HepG2 (cell line): ENCODE results near the gene OVOL3. TPM values are rescaled to one million over a fixed set of nuclear protein-coding genes. Genes with fewer than 3 reads are reported as not detected.

Experiments used
- ATAC-seq: fragments of 200-7000 bp; cut with Tn5 transposase; 3 replicates; pipeline ENCODE4 v1.9.1; 2020; ENCODE audit warnings: mild to moderate bottlenecking, moderate library complexity
- BruUV-seq: library from RNA; stranded (reverse); fragments of 400-500 nt; replicated peaks from 2 replicates; lab custom pipeline; 2021; lab: Mats Ljungman, UMichigan
- CTCF ChIA-PET: fragments of 300-600 bp; formaldehyde crosslinking; extraction: SDS; loops from one replicate; lab custom pipeline; 2021; ENCODE audit warnings: low total read pairs, inconsistent platforms, low intra/inter-chr PET ratio; lab: Yijun Ruan, JAX
- POLR2A ChIA-PET: fragments of 350-600 bp; sonication (Branson Sonifier 250); formaldehyde crosslinking; loops from one replicate; lab custom pipeline; 2020; ENCODE audit warnings: antibody characterized with exemption, inconsistent platforms; lab: Yijun Ruan, JAX
- DNase-seq: peaks from one replicate; pipeline ENCODE4 v3.0.0-alpha.2; 2015; ENCODE audit warnings: low spot score
- FAIRE-seq: peaks from 3 replicates; lab custom pipeline; 2011; peaks lifted over from hg19 to GRCh38; lab: Jason Lieb, UNC
- H2AFZ ChIP-seq: one replicate; pipeline ENCODE4 v1.6.1; 2011; ENCODE audit warnings: low read length, inconsistent platforms
- H3K27ac ChIP-seq: fragments of 300-600 bp; 3 replicates; pipeline ENCODE4 v1.8.0; 2011; ENCODE audit warnings: mixed run types, mild to moderate bottlenecking, mixed read lengths, low read length, inconsistent platforms; ENCODE audit not compliant: insufficient read depth; ENCODE audit errors: extremely low read length
- H3K27me3 ChIP-seq, 2 experiments: fragments of 200-600 bp in 1 of 2; 2 replicates in 1 of 2; 3 replicates in 1 of 2; pipeline versions ENCODE4 v1.6.0 to v1.8.0; 2011; ENCODE audit warnings: low read length in 2 of 2, mild to moderate bottlenecking in 2 of 2, moderate library complexity in 2 of 2, inconsistent platforms in 1 of 2; ENCODE audit not compliant: insufficient read depth in 2 of 2, control insufficient read depth in 1 of 2
- H3K36me3 ChIP-seq, 2 experiments: fragments of 200-600 bp in 1 of 2; replicated peaks in 1 of 2; 2 replicates in 1 of 2; 3 replicates in 1 of 2; pipeline versions ENCODE4 v1.5.1 to v1.8.0; 2011; ENCODE audit warnings: low read length in 2 of 2, inconsistent platforms in 1 of 2; ENCODE audit not compliant: insufficient read depth in 2 of 2, control insufficient read depth in 1 of 2
- H3K4me1 ChIP-seq: 2 replicates; pipeline ENCODE4 v1.5.1; 2012; ENCODE audit warnings: low read length, inconsistent platforms; ENCODE audit not compliant: insufficient read depth
- H3K4me2 ChIP-seq: 2 replicates; pipeline ENCODE4 v1.6.0; 2011; ENCODE audit warnings: low read depth, low read length, inconsistent platforms
- H3K4me3 ChIP-seq, 3 experiments: fragments of 200-600 bp in 1 of 3; sonication (generic), shearing (Covaris generic) in 1 of 3; replicated peaks in 1 of 3; 2 replicates each; pipeline ENCODE4 v1.5.1; 2011 to 2016; ENCODE audit warnings: low read length in 3 of 3, inconsistent platforms in 2 of 3, low read depth in 2 of 3, mild to moderate bottlenecking in 2 of 3, control low read depth in 1 of 3, mixed read lengths in 1 of 3; ENCODE audit not compliant: insufficient read depth in 1 of 3
- H3K79me2 ChIP-seq: one replicate; pipeline ENCODE4 v1.6.1; 2011; ENCODE audit warnings: low read length, inconsistent platforms; ENCODE audit not compliant: insufficient read depth
- H3K9ac ChIP-seq: 2 replicates; pipeline ENCODE4 v1.6.0; 2011; ENCODE audit warnings: mild to moderate bottlenecking, low read depth, low read length, inconsistent platforms; ENCODE audit not compliant: insufficient read depth
- H3K9me3 ChIP-seq: 2 replicates; pipeline ENCODE4 v1.5.1; 2012; ENCODE audit warnings: mild to moderate bottlenecking, low read length
- H4K20me1 ChIP-seq: 2 replicates; pipeline ENCODE4 v1.6.0; 2011; ENCODE audit warnings: inconsistent platforms, mild to moderate bottlenecking, low read length, moderate library complexity; ENCODE audit not compliant: insufficient read depth
- ARNTL ChIP-seq: sonication (generic); formaldehyde crosslinking; IDR thresholded peaks from 2 replicates; pipeline ENCODE4 v1.4.0; 2020; ENCODE audit warnings: mild to moderate bottlenecking, missing genetic modification reagents
- GABPB1 ChIP-seq: IDR thresholded peaks from 2 replicates; pipeline ENCODE4 v1.6.1; 2016; ENCODE audit warnings: mild to moderate bottlenecking, missing genetic modification reagents, moderate library complexity, missing compliant biosample characterization
- GATA4 ChIP-seq: sonication (generic); IDR thresholded peaks from 2 replicates; pipeline ENCODE4 v1.6.1; 2016; ENCODE audit warnings: antibody characterized with exemption, low read depth, borderline replicate concordance
- KAT8 ChIP-seq: IDR thresholded peaks from 2 replicates; pipeline ENCODE4 v1.6.1; 2016; ENCODE audit warnings: missing genetic modification reagents, missing compliant biosample characterization
- NFIC ChIP-seq: IDR thresholded peaks from 2 replicates; pipeline ENCODE4 v1.6.1; 2012; ENCODE audit warnings: mild to moderate bottlenecking, low read length, inconsistent platforms
- NKX3-1 ChIP-seq: sonication (generic); formaldehyde crosslinking; IDR thresholded peaks from 2 replicates; pipeline ENCODE4 v1.5.0; 2020; ENCODE audit warnings: missing genetic modification reagents
- SMAD3 ChIP-seq: sonication (generic); formaldehyde crosslinking; IDR thresholded peaks from 2 replicates; pipeline ENCODE4 v1.4.0; 2020; ENCODE audit warnings: missing genetic modification reagents
- TP53 ChIP-seq: sonication (generic); formaldehyde crosslinking; conservative IDR thresholded peaks from 2 replicates; pipeline ENCODE4 v1.4.0; 2020; ENCODE audit warnings: missing genetic modification reagents
- U2AF1 ChIP-seq: fragments of 200-400 bp; formaldehyde crosslinking; optimal IDR thresholded peaks from 2 replicates; pipeline ENCODE3; 2017; ENCODE audit warnings: mild to moderate bottlenecking, low read depth, low read length
- ZFP36 ChIP-seq: fragments of 150-350 bp; IDR thresholded peaks from 2 replicates; pipeline ENCODE4 v1.6.1; 2018; ENCODE audit warnings: borderline replicate concordance, low read length, low read depth; ENCODE audit not compliant: partially characterized antibody
- ZNF251 ChIP-seq: sonication (generic); formaldehyde crosslinking; IDR thresholded peaks from 2 replicates; pipeline ENCODE4 v1.9.0; 2021; ENCODE audit warnings: mild to moderate bottlenecking, missing genetic modification reagents
- ZNF280B ChIP-seq: sonication (generic); formaldehyde crosslinking; IDR thresholded peaks from 2 replicates; pipeline ENCODE4 v1.5.0; 2020; ENCODE audit warnings: missing genetic modification reagents, mild to moderate bottlenecking, borderline replicate concordance
- ZNF460 ChIP-seq: sonication (generic); formaldehyde crosslinking; IDR thresholded peaks from 2 replicates; pipeline ENCODE4 v1.5.1; 2020; ENCODE audit warnings: missing genetic modification reagents, mild to moderate bottlenecking, borderline replicate concordance
- ZNF547 ChIP-seq: sonication (generic); formaldehyde crosslinking; IDR thresholded peaks from 2 replicates; pipeline ENCODE4 v1.5.1; 2020; ENCODE audit warnings: mild to moderate bottlenecking, missing genetic modification reagents
- ZNF776 ChIP-seq: sonication (generic); formaldehyde crosslinking; IDR thresholded peaks from 2 replicates; pipeline ENCODE4 v1.4.0; 2020; ENCODE audit warnings: mild to moderate bottlenecking, missing genetic modification reagents
- WGBS: methylation state at CpG from one replicate; pipeline ENCODE4 v1.1.6; 2017; ENCODE audit warnings: low lambda C conversion rate; 5-methylcytosine and 5-hydroxymethylcytosine counted together
- in situ Hi-C: cut with HindIII; loops from 2 replicates; pipeline ENCODE4 v1.10.0; 2017; ENCODE audit warnings: low pct_unique_long_range_greater_than_20kb; ENCODE audit not compliant: extremely low pct_ligation_motif_present
- intact Hi-C: fragments of 100-400 bp; cut with micrococcal nuclease; formaldehyde crosslinking; loops from one replicate; pipeline ENCODE4 v1.10.0; 2022; ENCODE audit not compliant: unreplicated experiment
- polyA plus RNA-seq, 8 experiments: library from polyadenylated mRNA; depleted of rRNA in 3 of 8; stranded (reverse) in 7 of 8; unstranded in 1 of 8; fragments of >200 nt; fragmentation: Illumina TruSeq in 4 of 8; extraction: Trizol in 4 of 8; gene quantifications; 2 replicates each; pipeline versions ENCODE4 v1.2.1 to v1.2.3, GENCODE V29; 2011 to 2016; ENCODE audit warnings: low read depth in 4 of 8, missing spikeins in 1 of 8, mixed read lengths in 1 of 8; ENCODE audit not compliant: insufficient read depth in 1 of 8
- total RNA-seq, 5 experiments: library from RNA; depleted of rRNA; stranded (reverse); fragments of >200 nt; fragmentation: Illumina TruSeq; extraction: Trizol; gene quantifications; 2 replicates each; pipeline ENCODE4 v1.2.3, GENCODE V29; 2016; ENCODE audit warnings: low read depth in 1 of 5
- TF ChIP-seq, protein P1 (sequence below): sonication (generic); formaldehyde crosslinking; IDR thresholded peaks from 2 replicates; pipeline ENCODE4 v1.4.0; 2020; ENCODE audit warnings: missing genetic modification reagents, mild to moderate bottlenecking, borderline replicate concordance
- TF ChIP-seq, protein P2 (sequence below): sonication (generic); formaldehyde crosslinking; IDR thresholded peaks from 2 replicates; pipeline ENCODE4 v1.4.0; 2020; ENCODE audit warnings: missing genetic modification reagents

OVOL3 gene
- total and polyA plus RNA-seq, 2 of the 13 experiments (the other 11 are each of a cell fraction or from before 2014, with no cell fraction given) = not detected

- intact Hi-C loops = loop anchor here (1.0 to 2.0 kb wide), 2 partner anchors 13 to 23 kb away; no protein-coding TSS in a partner anchor
- ChIA-PET POLR2A (interaction anchor here (0.5 to 2.0 kb wide), 11 partner anchors 9 to 1178 kb away, joined by 3 to 51 read pairs (median 4); partner anchors contain the start of genes POLR2I, TBCB, THAP8 and WDR62), CTCF (no interaction called here)
- H3K9ac ChIP-seq = peak within 1 kb of the TSS; percentile 99
- FAIRE-seq (peak; percentile 58), ATAC-seq (peak; percentile 88), DNase-seq (peak; percentile 88)
- H3K36me3 ChIP-seq = peaks cover 8 to 12% of the 10 kb centered on the region in 2 experiments
- no TSS peak for BruUV-seq
- peak within 1 kb of the TSS; percentile 79 to 100 (median 98) for H3K4me3 ChIP-seq
- peaks cover 24% of the 10 kb centered on the region for H3K4me1 ChIP-seq
- H2AFZ ChIP-seq = no peak within 1 kb of the TSS
- peak within 1 kb of the TSS; percentile 93 for H3K27ac ChIP-seq
- H3K79me2 ChIP-seq = peaks cover 16% of the 10 kb centered on the region
- WGBS = 0% methylated on average over 17 of the region's 75 CpGs
- peaks cover 8% of the 10 kb centered on the region for H4K20me1 ChIP-seq
- peak within 1 kb of the TSS; percentile 94 for H3K4me2 ChIP-seq
- no peaks in the 10 kb centered on the region for H3K9me3 ChIP-seq
- H3K27me3 ChIP-seq = no peaks in the 10 kb centered on the region; a peak in 1 of 5 replicates
- in situ Hi-C loops = no loop called here
- TF ChIP-seq, protein P1, sequence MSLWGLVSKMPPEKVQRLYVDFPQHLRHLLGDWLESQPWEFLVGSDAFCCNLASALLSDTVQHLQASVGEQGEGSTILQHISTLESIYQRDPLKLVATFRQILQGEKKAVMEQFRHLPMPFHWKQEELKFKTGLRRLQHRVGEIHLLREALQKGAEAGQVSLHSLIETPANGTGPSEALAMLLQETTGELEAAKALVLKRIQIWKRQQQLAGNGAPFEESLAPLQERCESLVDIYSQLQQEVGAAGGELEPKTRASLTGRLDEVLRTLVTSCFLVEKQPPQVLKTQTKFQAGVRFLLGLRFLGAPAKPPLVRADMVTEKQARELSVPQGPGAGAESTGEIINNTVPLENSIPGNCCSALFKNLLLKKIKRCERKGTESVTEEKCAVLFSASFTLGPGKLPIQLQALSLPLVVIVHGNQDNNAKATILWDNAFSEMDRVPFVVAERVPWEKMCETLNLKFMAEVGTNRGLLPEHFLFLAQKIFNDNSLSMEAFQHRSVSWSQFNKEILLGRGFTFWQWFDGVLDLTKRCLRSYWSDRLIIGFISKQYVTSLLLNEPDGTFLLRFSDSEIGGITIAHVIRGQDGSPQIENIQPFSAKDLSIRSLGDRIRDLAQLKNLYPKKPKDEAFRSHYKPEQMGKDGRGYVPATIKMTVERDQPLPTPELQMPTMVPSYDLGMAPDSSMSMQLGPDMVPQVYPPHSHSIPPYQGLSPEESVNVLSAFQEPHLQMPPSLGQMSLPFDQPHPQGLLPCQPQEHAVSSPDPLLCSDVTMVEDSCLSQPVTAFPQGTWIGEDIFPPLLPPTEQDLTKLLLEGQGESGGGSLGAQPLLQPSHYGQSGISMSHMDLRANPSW = peak; percentile 21; the same call in 1 of the 2 replicates
- TF ChIP-seq GABPB1 = peak; percentile 89
- no peak for TF ChIP-seq ZFP36
- peak; percentile 26; the same call in 1 of the 2 replicates for TF ChIP-seq NKX3-1
- no peak for TF ChIP-seq NFIC
- TF ChIP-seq ZNF251 (CRISPR knock-in tag) = no peak
- peak; percentile 51; the same call in 1 of the 2 replicates for TF ChIP-seq KAT8 (CRISPR knock-in tag)
- TF ChIP-seq GATA4 = no peak
- TF ChIP-seq TP53 (CRISPR knock-in tag) = peak; percentile 84
- TF ChIP-seq ARNTL = no peak
- TF ChIP-seq U2AF1 = no peak
- 0 out of 2 replicates have a peak, but pooled peaks have one; percentile 36 for TF ChIP-seq ZNF776 (CRISPR knock-in tag)
- no peak; the same call in 1 of the 2 replicates for TF ChIP-seq ZNF460 (CRISPR knock-in tag)
- peak; percentile 36; the same call in 1 of the 2 replicates for TF ChIP-seq SMAD3 (CRISPR knock-in tag)
- no peak for TF ChIP-seq ZNF280B (CRISPR knock-in tag)
- 0 out of 2 replicates have a peak, but pooled peaks have one; percentile 56 for TF ChIP-seq ZNF547
- TF ChIP-seq, protein P2, sequence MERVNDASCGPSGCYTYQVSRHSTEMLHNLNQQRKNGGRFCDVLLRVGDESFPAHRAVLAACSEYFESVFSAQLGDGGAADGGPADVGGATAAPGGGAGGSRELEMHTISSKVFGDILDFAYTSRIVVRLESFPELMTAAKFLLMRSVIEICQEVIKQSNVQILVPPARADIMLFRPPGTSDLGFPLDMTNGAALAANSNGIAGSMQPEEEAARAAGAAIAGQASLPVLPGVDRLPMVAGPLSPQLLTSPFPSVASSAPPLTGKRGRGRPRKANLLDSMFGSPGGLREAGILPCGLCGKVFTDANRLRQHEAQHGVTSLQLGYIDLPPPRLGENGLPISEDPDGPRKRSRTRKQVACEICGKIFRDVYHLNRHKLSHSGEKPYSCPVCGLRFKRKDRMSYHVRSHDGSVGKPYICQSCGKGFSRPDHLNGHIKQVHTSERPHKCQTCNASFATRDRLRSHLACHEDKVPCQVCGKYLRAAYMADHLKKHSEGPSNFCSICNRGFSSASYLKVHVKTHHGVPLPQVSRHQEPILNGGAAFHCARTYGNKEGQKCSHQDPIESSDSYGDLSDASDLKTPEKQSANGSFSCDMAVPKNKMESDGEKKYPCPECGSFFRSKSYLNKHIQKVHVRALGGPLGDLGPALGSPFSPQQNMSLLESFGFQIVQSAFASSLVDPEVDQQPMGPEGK (CRISPR knock-in tag) = peak; percentile 67
Observed at GRCh38 chr19:36139473-36140303, 28.7 kb downstream of the OVOL3 start, which contains the start of gene CAPNS1. Gene CAPNS1 (plus strand): TSS chr19:36140066. CDS start chr19:36141012, 946 bp downstream.
